Tibial nerve (tissue), 4 donors: ENCODE data around the gene SUSD4. TPM values are rescaled to one million over a fixed set of nuclear protein-coding genes. Genes with fewer than 3 reads are reported as not detected.

Experiments
- DNase-seq, 2 donors: peaks; one replicate each; pipeline ENCODE4 v3.0.0-alpha.2; 2019; ENCODE audit warnings: low spot score in 2 of 2
- H3K27ac ChIP-seq, 4 donors: fragments of 200-600 bp; sonication (generic) in 3 of 4; one replicate each; pipeline ENCODE4 v1.5.1; 2017 to 2019; ENCODE audit warnings: mild to moderate bottlenecking in 1 of 4
- H3K27me3 ChIP-seq, 2 donors: fragments of 200-600 bp; sonication (generic) in 1 of 2; one replicate each; pipeline versions ENCODE4 v1.5.1 to v1.6.0; 2017 to 2019
- H3K36me3 ChIP-seq, 3 donors: fragments of 200-600 bp; sonication (generic); one replicate each; pipeline ENCODE4 v1.5.1; 2018 to 2019
- H3K4me1 ChIP-seq, 4 donors: fragments of 200-600 bp; sonication (generic) in 3 of 4; one replicate each; pipeline ENCODE4 v1.5.1; 2017 to 2019
- H3K4me3 ChIP-seq, 4 donors: fragments of 200-600 bp; sonication (generic) in 3 of 4; one replicate each; pipeline ENCODE4 v1.5.1; 2017 to 2019; ENCODE audit warnings: mild to moderate bottlenecking in 1 of 4, moderate library complexity in 1 of 4
- H3K9me3 ChIP-seq, 4 donors: fragments of 200-600 bp; sonication (generic) in 3 of 4; one replicate each; pipeline ENCODE4 v1.5.1; 2017 to 2019
- EP300 ChIP-seq, 2 donors: sonication (generic); formaldehyde crosslinking; IDR thresholded peaks; one replicate each; pipeline ENCODE4 v1.6.1; 2017; ENCODE audit warnings: antibody characterized with exemption in 2 of 2, mild to moderate bottlenecking in 1 of 2
- POLR2A ChIP-seq, 2 donors: fragments of 450-650 bp; IDR thresholded peaks; one replicate each; pipeline ENCODE4 v1.6.1; 2017; ENCODE audit warnings: antibody characterized with exemption in 2 of 2, mild to moderate bottlenecking in 2 of 2, moderate library complexity in 2 of 2
- whole genome bisulfite sequencing, 2 donors: methylation state at CpG; one replicate each; pipeline ENCODE4 v1.1.5; 2018; 5-methylcytosine and 5-hydroxymethylcytosine counted together
- total RNA-seq, 4 donors: library from RNA; depleted of rRNA; stranded (reverse); fragments of >200 nt; gene quantifications; one replicate each; pipeline ENCODE4 v1.1.0, GENCODE V29; 2016
- TF ChIP-seq, protein P1 (sequence below), 5 experiments: fragments of 200-600 bp in 3 of 5; fragments of 450-650 bp in 2 of 5; sonication (generic) in 3 of 5; IDR thresholded peaks; one replicate each; pipeline ENCODE4 v1.5.1; 2016 to 2019; ENCODE audit warnings: antibody characterized with exemption in 5 of 5, mild to moderate bottlenecking in 3 of 5, moderate library complexity in 2 of 5

The SUSD4 gene, protein sequence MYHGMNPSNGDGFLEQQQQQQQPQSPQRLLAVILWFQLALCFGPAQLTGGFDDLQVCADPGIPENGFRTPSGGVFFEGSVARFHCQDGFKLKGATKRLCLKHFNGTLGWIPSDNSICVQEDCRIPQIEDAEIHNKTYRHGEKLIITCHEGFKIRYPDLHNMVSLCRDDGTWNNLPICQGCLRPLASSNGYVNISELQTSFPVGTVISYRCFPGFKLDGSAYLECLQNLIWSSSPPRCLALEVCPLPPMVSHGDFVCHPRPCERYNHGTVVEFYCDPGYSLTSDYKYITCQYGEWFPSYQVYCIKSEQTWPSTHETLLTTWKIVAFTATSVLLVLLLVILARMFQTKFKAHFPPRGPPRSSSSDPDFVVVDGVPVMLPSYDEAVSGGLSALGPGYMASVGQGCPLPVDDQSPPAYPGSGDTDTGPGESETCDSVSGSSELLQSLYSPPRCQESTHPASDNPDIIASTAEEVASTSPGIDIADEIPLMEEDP
- total RNA-seq: not detected

DNA sequence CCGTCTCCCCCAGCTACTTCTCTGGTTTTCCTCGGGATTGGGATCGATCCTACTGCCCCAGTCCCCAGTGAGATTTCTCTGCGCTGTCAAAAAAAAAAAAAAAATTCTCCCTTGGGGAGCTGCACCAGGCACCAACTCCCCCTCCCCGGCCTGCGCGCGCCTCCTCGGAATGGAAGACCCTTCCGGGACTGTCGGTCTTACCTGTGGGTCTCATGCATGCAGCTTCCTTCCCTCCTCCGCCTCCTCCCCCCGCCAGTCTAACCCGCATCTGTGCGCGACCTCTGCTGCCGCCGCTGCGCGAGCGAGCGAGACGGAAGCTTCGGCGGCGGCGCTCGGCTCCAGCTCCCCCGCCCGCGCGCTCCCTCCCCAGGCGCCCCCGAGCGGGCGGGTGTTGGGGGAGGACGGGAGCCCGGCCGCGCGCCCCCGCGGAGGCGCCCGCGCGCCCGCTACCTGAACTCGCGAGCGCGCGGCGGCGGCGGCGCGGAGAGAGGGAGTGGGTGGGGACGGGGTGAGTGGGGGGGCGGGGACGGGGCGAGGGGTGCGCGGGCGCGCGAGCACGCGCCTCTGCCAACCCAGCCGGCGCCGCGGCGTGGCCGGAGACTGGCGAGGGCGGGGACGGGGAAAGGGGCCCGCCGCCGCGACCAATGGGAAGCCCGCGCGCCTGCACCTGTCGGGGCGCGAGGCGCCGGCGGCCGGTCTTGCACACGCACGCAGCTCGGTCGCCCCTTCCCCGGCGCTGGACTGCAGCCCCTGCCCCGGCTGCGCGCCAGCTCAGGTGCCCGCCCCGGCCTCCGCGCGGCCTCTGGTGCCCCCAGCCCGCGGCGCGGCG, at the start of gene SUSD4:
Gene SUSD4, minus strand, starts transcription at position 321 of the 829 bp plus-strand sequence. CDS start 751 bp downstream, outside the sequence.
- peak within 1 kb of the TSS; percentile 15 to 57 (median 34) for H3K4me3 ChIP-seq
- no peaks in the 10 kb centered on the region for H3K9me3 ChIP-seq
- 1 to 2% methylated on average over 17 to 20 of the region's 111 CpGs for WGBS, 2 donors
- peaks cover 0 to 56% of the 10 kb centered on the region in 2 donors for H3K27me3 ChIP-seq
- no peaks in the 10 kb centered on the region for H3K36me3 ChIP-seq
- TF ChIP-seq, protein P1, sequence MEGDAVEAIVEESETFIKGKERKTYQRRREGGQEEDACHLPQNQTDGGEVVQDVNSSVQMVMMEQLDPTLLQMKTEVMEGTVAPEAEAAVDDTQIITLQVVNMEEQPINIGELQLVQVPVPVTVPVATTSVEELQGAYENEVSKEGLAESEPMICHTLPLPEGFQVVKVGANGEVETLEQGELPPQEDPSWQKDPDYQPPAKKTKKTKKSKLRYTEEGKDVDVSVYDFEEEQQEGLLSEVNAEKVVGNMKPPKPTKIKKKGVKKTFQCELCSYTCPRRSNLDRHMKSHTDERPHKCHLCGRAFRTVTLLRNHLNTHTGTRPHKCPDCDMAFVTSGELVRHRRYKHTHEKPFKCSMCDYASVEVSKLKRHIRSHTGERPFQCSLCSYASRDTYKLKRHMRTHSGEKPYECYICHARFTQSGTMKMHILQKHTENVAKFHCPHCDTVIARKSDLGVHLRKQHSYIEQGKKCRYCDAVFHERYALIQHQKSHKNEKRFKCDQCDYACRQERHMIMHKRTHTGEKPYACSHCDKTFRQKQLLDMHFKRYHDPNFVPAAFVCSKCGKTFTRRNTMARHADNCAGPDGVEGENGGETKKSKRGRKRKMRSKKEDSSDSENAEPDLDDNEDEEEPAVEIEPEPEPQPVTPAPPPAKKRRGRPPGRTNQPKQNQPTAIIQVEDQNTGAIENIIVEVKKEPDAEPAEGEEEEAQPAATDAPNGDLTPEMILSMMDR (IDR thresholded peaks at IDR 0.05): no peak
- H3K4me1 ChIP-seq: peaks cover 0 to 26% (median 11%) of the 10 kb centered on the region in 4 donors
- no peak within 1 kb of the TSS for H3K27ac ChIP-seq
- DNase-seq: no peak

DNA sequence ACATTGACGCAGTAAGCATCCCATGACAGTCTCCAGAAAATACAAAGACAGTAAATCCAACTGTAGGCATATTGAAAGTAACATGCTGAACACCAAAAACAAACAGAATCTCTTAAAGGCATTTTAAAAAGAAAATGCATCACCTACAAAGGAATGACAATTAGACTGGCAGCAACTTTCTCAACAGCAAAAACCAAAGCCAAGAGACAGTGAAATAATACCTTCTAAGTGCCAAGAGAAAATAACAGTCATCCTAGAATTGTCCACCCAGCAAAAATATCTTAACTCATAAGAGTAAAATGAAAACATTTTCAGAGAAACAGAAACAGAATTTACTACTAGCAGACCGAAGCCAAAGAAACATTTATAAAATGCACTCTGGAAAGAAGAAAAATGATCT, 49.2 kb upstream of the SUSD4 start:
- Histone ChIP-seq H3K9me3 (no peaks in the 10 kb centered on the region), H3K4me1 (no peaks in the 10 kb centered on the region), H3K4me3 (no peak overlapping the region), H3K36me3 (no peaks in the 10 kb centered on the region), H3K27me3 (no peaks in the 10 kb centered on the region), H3K27ac (no peak overlapping the region)
- 75 to 77% methylated on average over 2 of the region's 2 CpGs for WGBS, 2 donors
- no peak for DNase-seq
- TF ChIP-seq POLR2A (IDR thresholded peaks at IDR 0.05) (no peak), EP300 (IDR thresholded peaks at IDR 0.05) (no peak)
- TF ChIP-seq, protein P1 (IDR thresholded peaks at IDR 0.05): no peak

DNA sequence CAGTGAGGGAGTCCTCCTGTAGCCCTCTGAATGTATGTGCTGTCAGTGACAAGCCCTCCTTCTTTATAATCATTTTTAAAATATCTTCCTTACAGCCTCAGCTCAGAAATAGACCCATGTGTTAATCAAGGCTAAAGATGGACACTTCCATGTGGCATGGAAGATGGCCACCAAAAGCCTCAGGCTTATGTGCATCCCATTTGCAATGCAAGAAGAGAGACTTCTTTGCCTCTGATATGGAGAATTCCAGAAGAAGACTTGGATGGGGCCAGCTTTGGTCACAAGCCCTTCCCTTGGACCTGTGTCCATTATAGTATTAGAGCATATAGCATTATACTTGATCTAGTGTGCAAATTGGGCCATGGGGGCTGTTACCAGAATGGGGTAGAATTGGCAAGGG, 47.7 kb upstream of the SUSD4 start:
- no peaks in the 10 kb centered on the region for H3K9me3 ChIP-seq
- H3K36me3 ChIP-seq: no peaks in the 10 kb centered on the region
- no peak for TF ChIP-seq EP300 (IDR thresholded peaks at IDR 0.05)
- no peak for TF ChIP-seq POLR2A (IDR thresholded peaks at IDR 0.05)
- no peaks in the 10 kb centered on the region for H3K4me1 ChIP-seq
- no peak overlapping the region for H3K4me3 ChIP-seq
- DNase-seq: no peak
- no peak overlapping the region for H3K27ac ChIP-seq
- H3K27me3 ChIP-seq: no peaks in the 10 kb centered on the region

DNA sequence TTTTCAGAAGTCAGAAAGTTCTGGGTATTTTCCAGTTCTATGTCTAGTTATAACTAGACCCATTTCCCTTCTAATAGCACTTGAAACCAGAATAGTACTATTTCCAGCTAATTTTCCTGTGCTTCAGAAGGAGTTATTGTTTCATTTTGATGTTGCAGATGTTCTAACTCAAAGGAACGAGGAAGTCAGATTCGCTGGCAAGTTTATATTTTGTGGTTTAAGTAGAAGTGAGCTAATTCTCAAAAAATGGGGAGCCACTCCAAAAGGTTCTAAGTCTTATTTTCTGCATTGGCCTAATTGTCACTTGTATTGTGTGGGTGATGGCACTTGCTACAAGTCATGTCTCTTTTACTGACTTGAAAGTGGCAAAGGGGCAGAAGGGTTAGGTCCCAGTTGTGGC, 47.3 kb upstream of the SUSD4 start:
- H3K9me3 ChIP-seq: no peaks in the 10 kb centered on the region
- H3K27me3 ChIP-seq: no peaks in the 10 kb centered on the region
- 48 to 49% methylated on average over 2 of the region's 2 CpGs for WGBS, 2 donors
- TF ChIP-seq POLR2A (IDR thresholded peaks at IDR 0.05) (no peak), EP300 (IDR thresholded peaks at IDR 0.05) (no peak)
- TF ChIP-seq, protein P1 (IDR thresholded peaks at IDR 0.05): no peak
- H3K4me1 ChIP-seq: no peaks in the 10 kb centered on the region
- no peaks in the 10 kb centered on the region for H3K36me3 ChIP-seq
- no peak overlapping the region for H3K4me3 ChIP-seq
- H3K27ac ChIP-seq: no peak overlapping the region
- no peak for DNase-seq

DNA sequence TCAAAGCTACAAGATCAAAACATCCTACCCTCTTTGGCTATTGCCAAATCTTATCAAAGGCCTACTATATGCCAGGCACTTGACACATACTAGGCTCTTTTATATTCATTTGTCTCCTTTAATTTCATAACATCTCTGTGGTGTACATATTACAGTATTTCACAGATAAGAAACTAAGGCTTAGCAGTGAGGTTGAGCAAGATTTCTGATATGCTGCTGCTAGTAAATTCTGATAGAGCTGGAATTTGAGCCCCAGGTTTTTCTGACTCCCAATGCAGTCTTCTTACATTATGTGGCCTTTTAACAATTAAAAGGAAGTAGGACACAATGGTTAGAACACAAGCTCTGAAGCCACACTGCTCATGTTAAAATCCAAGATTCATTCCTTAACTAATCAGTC, 46.1 kb upstream of the SUSD4 start:
- Histone ChIP-seq H3K27ac (no peak overlapping the region), H3K36me3 (no peaks in the 10 kb centered on the region), H3K4me1 (no peaks in the 10 kb centered on the region), H3K4me3 (no peak overlapping the region), H3K9me3 (no peaks in the 10 kb centered on the region), H3K27me3 (no peaks in the 10 kb centered on the region)
- no peak for DNase-seq
- no peak for TF ChIP-seq EP300 (IDR thresholded peaks at IDR 0.05)
- TF ChIP-seq, protein P1 (IDR thresholded peaks at IDR 0.05): no peak
- no peak for TF ChIP-seq POLR2A (IDR thresholded peaks at IDR 0.05)
